Measurements from ENCODE around the gene CFAP54. TPM values are rescaled to one million over a fixed set of nuclear protein-coding genes. Genes with fewer than 3 reads are reported as not detected.

CFAP54 gene
- total RNA-seq, 1 experiment from 2014 or later = 0.09 TPM

DNA sequence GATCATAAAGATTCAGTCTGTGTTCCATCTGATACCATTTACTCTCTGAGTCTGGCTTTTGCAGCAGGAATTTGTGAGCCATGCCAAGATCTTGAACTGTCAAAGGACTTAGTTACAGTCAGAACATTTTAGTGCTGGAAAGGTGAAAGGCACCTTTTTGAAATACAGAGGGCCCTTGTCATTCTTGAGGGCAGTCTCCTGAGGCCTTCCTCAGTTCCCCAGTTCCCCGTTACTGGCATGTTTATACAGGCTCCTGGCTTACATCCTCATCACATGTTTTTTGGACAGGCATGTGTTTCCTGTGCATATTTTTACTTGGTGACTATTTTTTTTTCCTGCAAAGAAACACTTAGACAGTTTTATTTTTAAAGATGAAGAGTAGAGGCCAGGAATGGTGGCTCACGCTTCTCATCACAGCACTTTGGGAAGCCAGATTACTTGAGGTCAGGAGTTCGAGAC lies 21.0 kb downstream of the CFAP54 start:
- Mint-ChIP-seq H3K27ac (no peak overlapping the region), H3K4me3 (no peak overlapping the region), H3K36me3 (no peaks in the 10 kb centered on the region), H3K27me3 (ENCODE audit: low read depth) (no peaks in the 10 kb centered on the region), H3K9me3 (no peaks in the 10 kb centered on the region), H3K4me1 (peaks cover 13% of the 10 kb centered on the region)
- DNase-seq (ENCODE audit: low spot score) (no peak), ATAC-seq (no peak)
- ChIA-PET CTCF (no interaction called here), POLR2A (no interaction called here)
- TF ChIP-seq RORB (CRISPR knock-in tag; IDR thresholded peaks at IDR 0.05) (no peak), MXD4 (CRISPR knock-in tag; IDR thresholded peaks at IDR 0.05; ENCODE audit: borderline replicate concordance) (no peak), SMAD4 (CRISPR knock-in tag; IDR thresholded peaks at IDR 0.05) (no peak), ZNF423 (CRISPR knock-in tag; IDR thresholded peaks at IDR 0.05) (no peak), RELA (CRISPR knock-in tag; IDR thresholded peaks at IDR 0.05; ENCODE audit: borderline replicate concordance) (no peak), E2F1 (CRISPR knock-in tag; IDR thresholded peaks at IDR 0.05) (no peak)
- TF ChIP-seq, protein P1, sequence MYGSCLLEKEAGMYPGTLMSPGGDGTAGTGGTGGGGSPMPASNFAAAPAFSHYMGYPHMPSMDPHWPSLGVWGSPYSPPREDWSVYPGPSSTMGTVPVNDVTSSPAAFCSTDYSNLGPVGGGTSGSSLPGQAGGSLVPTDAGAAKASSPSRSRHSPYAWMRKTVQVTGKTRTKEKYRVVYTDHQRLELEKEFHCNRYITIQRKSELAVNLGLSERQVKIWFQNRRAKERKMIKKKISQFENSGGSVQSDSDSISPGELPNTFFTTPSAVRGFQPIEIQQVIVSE (CRISPR knock-in tag; IDR thresholded peaks at IDR 0.05; ENCODE audit: borderline replicate concordance) = no peak
- TF ChIP-seq, protein P2, sequence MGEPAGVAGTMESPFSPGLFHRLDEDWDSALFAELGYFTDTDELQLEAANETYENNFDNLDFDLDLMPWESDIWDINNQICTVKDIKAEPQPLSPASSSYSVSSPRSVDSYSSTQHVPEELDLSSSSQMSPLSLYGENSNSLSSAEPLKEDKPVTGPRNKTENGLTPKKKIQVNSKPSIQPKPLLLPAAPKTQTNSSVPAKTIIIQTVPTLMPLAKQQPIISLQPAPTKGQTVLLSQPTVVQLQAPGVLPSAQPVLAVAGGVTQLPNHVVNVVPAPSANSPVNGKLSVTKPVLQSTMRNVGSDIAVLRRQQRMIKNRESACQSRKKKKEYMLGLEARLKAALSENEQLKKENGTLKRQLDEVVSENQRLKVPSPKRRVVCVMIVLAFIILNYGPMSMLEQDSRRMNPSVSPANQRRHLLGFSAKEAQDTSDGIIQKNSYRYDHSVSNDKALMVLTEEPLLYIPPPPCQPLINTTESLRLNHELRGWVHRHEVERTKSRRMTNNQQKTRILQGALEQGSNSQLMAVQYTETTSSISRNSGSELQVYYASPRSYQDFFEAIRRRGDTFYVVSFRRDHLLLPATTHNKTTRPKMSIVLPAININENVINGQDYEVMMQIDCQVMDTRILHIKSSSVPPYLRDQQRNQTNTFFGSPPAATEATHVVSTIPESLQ (CRISPR knock-in tag; IDR thresholded peaks at IDR 0.05) = no peak

DNA sequence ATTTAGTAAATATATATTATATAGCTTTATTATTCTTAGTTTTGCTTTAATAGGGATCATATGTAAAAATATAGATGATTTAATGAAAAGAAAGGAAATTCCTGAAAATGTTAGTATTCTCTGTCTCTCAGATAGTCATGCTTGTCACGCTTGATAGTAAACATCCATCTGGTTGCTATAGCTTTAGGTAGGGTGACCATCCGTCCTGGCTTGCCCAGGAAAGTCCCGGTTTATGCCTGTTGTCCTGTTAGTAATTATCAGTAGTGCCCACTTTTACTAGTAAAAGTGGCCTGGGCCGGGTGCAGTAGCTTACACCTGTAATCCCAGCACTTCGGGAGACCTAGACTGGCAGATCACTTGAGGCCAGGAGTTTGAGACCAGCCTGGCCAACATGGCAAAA lies 23.8 kb downstream of the CFAP54 start:
- ChIA-PET POLR2A (interaction anchor here (0.6 kb wide), 1 partner anchor 12 kb away, joined by 3 read pairs; no protein-coding TSS in a partner anchor), CTCF (interaction anchor here (1.6 to 2.1 kb wide), 2 partner anchors 23 to 298 kb away, joined by 7 to 8 read pairs; partner anchors contain the start of gene CFAP54)
- Mint-ChIP-seq H3K27ac (no peak overlapping the region), H3K9me3 (no peaks in the 10 kb centered on the region), H3K36me3 (no peaks in the 10 kb centered on the region), H3K4me1 (peaks cover 13% of the 10 kb centered on the region), H3K4me3 (no peak overlapping the region), H3K27me3 (ENCODE audit: low read depth) (no peaks in the 10 kb centered on the region)
- no peak for TF ChIP-seq ZNF281 (CRISPR knock-in tag; IDR thresholded peaks at IDR 0.05)
- TF ChIP-seq PRRX2 (CRISPR knock-in tag; IDR thresholded peaks at IDR 0.05) = no peak
- TF ChIP-seq ZNF263 (CRISPR knock-in tag; IDR thresholded peaks at IDR 0.05; ENCODE audit: low read depth) = no peak
- no peak for TF ChIP-seq ELF4 (CRISPR knock-in tag; IDR thresholded peaks at IDR 0.05; ENCODE audit: low read depth)
- TF ChIP-seq RELA (CRISPR knock-in tag; IDR thresholded peaks at IDR 0.05; ENCODE audit: borderline replicate concordance) = no peak
- no peak for TF ChIP-seq CREM (CRISPR knock-in tag; IDR thresholded peaks at IDR 0.05)
- no peak for DNase-seq (ENCODE audit: low spot score)
- ATAC-seq = no peak

GRCh38 chr12:96513681-96514080 lies 24.3 kb downstream of the CFAP54 start:
- DNase-seq (ENCODE audit: low spot score) (no peak), ATAC-seq (no peak; the same call in none of the 2 replicates)
- Mint-ChIP-seq H3K36me3 (no peaks in the 10 kb centered on the region), H3K27ac (no peak overlapping the region), H3K27me3 (ENCODE audit: low read depth) (no peaks in the 10 kb centered on the region), H3K4me3 (no peak overlapping the region), H3K4me1 (peaks cover 13% of the 10 kb centered on the region), H3K9me3 (no peaks in the 10 kb centered on the region)
- ChIA-PET POLR2A (interaction anchor here (0.6 kb wide), 1 partner anchor 11 kb away, joined by 3 read pairs; no protein-coding TSS in a partner anchor), CTCF (interaction anchor here (1.6 to 2.1 kb wide), 2 partner anchors 24 to 298 kb away, joined by 7 to 8 read pairs; partner anchors contain the start of gene CFAP54)
- TF ChIP-seq, protein P3, sequence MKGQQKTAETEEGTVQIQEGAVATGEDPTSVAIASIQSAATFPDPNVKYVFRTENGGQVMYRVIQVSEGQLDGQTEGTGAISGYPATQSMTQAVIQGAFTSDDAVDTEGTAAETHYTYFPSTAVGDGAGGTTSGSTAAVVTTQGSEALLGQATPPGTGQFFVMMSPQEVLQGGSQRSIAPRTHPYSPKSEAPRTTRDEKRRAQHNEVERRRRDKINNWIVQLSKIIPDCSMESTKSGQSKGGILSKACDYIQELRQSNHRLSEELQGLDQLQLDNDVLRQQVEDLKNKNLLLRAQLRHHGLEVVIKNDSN (CRISPR knock-in tag; IDR thresholded peaks at IDR 0.05) = no peak
- TF ChIP-seq, protein P4, sequence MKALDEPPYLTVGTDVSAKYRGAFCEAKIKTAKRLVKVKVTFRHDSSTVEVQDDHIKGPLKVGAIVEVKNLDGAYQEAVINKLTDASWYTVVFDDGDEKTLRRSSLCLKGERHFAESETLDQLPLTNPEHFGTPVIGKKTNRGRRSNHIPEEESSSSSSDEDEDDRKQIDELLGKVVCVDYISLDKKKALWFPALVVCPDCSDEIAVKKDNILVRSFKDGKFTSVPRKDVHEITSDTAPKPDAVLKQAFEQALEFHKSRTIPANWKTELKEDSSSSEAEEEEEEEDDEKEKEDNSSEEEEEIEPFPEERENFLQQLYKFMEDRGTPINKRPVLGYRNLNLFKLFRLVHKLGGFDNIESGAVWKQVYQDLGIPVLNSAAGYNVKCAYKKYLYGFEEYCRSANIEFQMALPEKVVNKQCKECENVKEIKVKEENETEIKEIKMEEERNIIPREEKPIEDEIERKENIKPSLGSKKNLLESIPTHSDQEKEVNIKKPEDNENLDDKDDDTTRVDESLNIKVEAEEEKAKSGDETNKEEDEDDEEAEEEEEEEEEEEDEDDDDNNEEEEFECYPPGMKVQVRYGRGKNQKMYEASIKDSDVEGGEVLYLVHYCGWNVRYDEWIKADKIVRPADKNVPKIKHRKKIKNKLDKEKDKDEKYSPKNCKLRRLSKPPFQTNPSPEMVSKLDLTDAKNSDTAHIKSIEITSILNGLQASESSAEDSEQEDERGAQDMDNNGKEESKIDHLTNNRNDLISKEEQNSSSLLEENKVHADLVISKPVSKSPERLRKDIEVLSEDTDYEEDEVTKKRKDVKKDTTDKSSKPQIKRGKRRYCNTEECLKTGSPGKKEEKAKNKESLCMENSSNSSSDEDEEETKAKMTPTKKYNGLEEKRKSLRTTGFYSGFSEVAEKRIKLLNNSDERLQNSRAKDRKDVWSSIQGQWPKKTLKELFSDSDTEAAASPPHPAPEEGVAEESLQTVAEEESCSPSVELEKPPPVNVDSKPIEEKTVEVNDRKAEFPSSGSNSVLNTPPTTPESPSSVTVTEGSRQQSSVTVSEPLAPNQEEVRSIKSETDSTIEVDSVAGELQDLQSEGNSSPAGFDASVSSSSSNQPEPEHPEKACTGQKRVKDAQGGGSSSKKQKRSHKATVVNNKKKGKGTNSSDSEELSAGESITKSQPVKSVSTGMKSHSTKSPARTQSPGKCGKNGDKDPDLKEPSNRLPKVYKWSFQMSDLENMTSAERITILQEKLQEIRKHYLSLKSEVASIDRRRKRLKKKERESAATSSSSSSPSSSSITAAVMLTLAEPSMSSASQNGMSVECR (CRISPR knock-in tag; IDR thresholded peaks at IDR 0.05; ENCODE audit: borderline replicate concordance) = no peak
- TF ChIP-seq ZMAT4 (CRISPR knock-in tag; IDR thresholded peaks at IDR 0.05) (no peak), FOXP4 (CRISPR knock-in tag; IDR thresholded peaks at IDR 0.05) (no peak)
